Measurements from ENCODE around the gene ABCA8. TPM values are rescaled to one million over a fixed set of nuclear protein-coding genes. Genes with fewer than 3 reads are reported as not detected.
"Not testable (repeated sequence)": the region's sequence is repeated elsewhere in the genome, so short reads cannot be mapped to it uniquely, and the experiment has no call there.

Gene ABCA8
- total RNA-seq, 1 experiment from 2014 or later: not detected

DNA sequence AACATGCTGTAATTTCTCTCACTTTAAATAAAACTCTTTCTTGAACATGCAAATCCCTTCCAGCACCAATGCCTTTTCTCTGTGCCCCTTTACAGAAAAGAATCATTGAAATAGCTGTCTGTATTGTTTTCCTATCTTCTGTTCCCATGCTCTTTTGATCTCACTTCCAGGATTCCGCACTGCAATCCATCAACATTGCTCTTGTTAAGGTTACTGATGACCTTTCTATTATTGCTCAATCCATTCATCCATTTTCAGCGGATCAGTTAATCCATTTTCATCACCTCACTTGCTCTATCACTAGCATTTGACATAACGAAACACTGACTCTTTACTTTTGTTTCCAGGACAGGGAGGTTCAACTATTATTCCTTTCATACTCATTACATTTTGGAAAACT, 130.5 kb downstream of the ABCA8 start:
- H2BK15ac ChIP-seq (ENCODE audit: low read depth, low read length): no peak overlapping the region

GRCh38 chr17:68824185-68824584, 131.0 kb downstream of the ABCA8 start:
- H3K79me2 ChIP-seq (ENCODE audit: insufficient read depth, low read length); H2BK120ac ChIP-seq (ENCODE audit: low read depth, low read length, poor library complexity, severe bottlenecking); H4K5ac ChIP-seq (ENCODE audit: insufficient read length, low read depth, low read length); H3K4me1 ChIP-seq (ENCODE audit: insufficient read depth, low read length); H3T11ph ChIP-seq (ENCODE audit: low read length); H3K56ac ChIP-seq (ENCODE audit: insufficient read length, low read depth, low read length); H4K20me1 ChIP-seq (ENCODE audit: control insufficient read depth, insufficient read depth, insufficient read length); H2AK5ac ChIP-seq (ENCODE audit: insufficient read length, low read length); H3K27ac Mint-ChIP-seq; H4K8ac ChIP-seq (replicated peaks; ENCODE audit: insufficient read length, low read depth, low read length); H2BK12ac ChIP-seq (ENCODE audit: insufficient read length, low read depth, low read length); H2AFZ ChIP-seq (ENCODE audit: low read length); H3K4me3 Mint-ChIP-seq; H3K4me2 ChIP-seq (ENCODE audit: insufficient read depth, insufficient read length, low read length); H3K27ac ChIP-seq (ENCODE audit: insufficient read length, low read depth, low read length); H3K27me3 ChIP-seq (ENCODE audit: insufficient read depth, low read length); H3K9ac ChIP-seq (ENCODE audit: extremely low read depth, insufficient read length, low read length); H3K4ac ChIP-seq (ENCODE audit: low read depth, low read length); H3K4me1 Mint-ChIP-seq; H3K27me3 Mint-ChIP-seq (ENCODE audit: low read depth); DNase-seq; H3K9me3 Mint-ChIP-seq; H4K91ac ChIP-seq (ENCODE audit: insufficient read length, low read depth, low read length); H2BK20ac ChIP-seq (ENCODE audit: low read depth, low read length, poor library complexity, severe bottlenecking); H3K14ac ChIP-seq (ENCODE audit: insufficient read depth, low read length); H3K9me3 ChIP-seq (ENCODE audit: control insufficient read depth, low read depth, low read length); H2BK15ac ChIP-seq (ENCODE audit: low read depth, low read length); H3K36me3 Mint-ChIP-seq (ENCODE audit: insufficient read depth in 1 of 3, low read depth in 3 of 3); H3K18ac ChIP-seq (ENCODE audit: insufficient read length, low read depth, low read length); H3K23ac ChIP-seq (ENCODE audit: insufficient read length, low read depth, low read length); H3K79me1 ChIP-seq (ENCODE audit: insufficient read depth, low read depth, low read length, poor library complexity, severe bottlenecking); H3K23me2 ChIP-seq (ENCODE audit: insufficient read length, low read depth, low read length, poor library complexity, severe bottlenecking); H2BK5ac ChIP-seq (ENCODE audit: insufficient read length, low read length): not testable (repeated sequence)
- no CpG with 5 or more reads among the region's 5 CpGs for WGBS (ENCODE audit: extremely low coverage, insufficient read length, low lambda C conversion rate)

More for the DNA sequence above, 130.5 kb downstream of the ABCA8 start:
- Histone ChIP-seq H3K4me2 (ENCODE audit: insufficient read depth, insufficient read length, low read length) (no peak overlapping the region), H3K27me3 (ENCODE audit: insufficient read depth, low read length) (no peaks in the 10 kb centered on the region), H2BK120ac (ENCODE audit: low read depth, low read length, poor library complexity, severe bottlenecking) (no peak overlapping the region), H4K20me1 (ENCODE audit: control insufficient read depth, insufficient read depth, insufficient read length) (no peaks in the 10 kb centered on the region), H2AFZ (ENCODE audit: low read length) (no peak overlapping the region), H2BK20ac (ENCODE audit: low read depth, low read length, poor library complexity, severe bottlenecking) (no peak overlapping the region), H3K27ac (ENCODE audit: insufficient read length, low read depth, low read length) (no peak overlapping the region), H3K14ac (ENCODE audit: insufficient read depth, low read length) (no peak overlapping the region), H3K79me1 (ENCODE audit: insufficient read depth, low read depth, low read length, poor library complexity, severe bottlenecking) (no peaks in the 10 kb centered on the region), H3K79me2 (ENCODE audit: insufficient read depth, low read length) (no peaks in the 10 kb centered on the region), H2BK5ac (ENCODE audit: insufficient read length, low read length) (no peak overlapping the region), H3T11ph (ENCODE audit: low read length) (no peak overlapping the region), H3K4ac (ENCODE audit: low read depth, low read length) (no peak overlapping the region), H3K4me1 (ENCODE audit: insufficient read depth, low read length) (no peaks in the 10 kb centered on the region), H4K91ac (ENCODE audit: insufficient read length, low read depth, low read length) (no peak overlapping the region), H3K9ac (ENCODE audit: extremely low read depth, insufficient read length, low read length) (no peak overlapping the region), H3K9me3 (ENCODE audit: control insufficient read depth, low read depth, low read length) (no peaks in the 10 kb centered on the region), H3K56ac (ENCODE audit: insufficient read length, low read depth, low read length) (no peak overlapping the region), H4K8ac (replicated peaks; ENCODE audit: insufficient read length, low read depth, low read length) (no peak overlapping the region), H2BK12ac (ENCODE audit: insufficient read length, low read depth, low read length) (no peak overlapping the region), H3K23ac (ENCODE audit: insufficient read length, low read depth, low read length) (no peak overlapping the region), H3K23me2 (ENCODE audit: insufficient read length, low read depth, low read length, poor library complexity, severe bottlenecking) (no peaks in the 10 kb centered on the region), H3K18ac (ENCODE audit: insufficient read length, low read depth, low read length) (no peak overlapping the region), H2AK5ac (ENCODE audit: insufficient read length, low read length) (no peak overlapping the region), H4K5ac (ENCODE audit: insufficient read length, low read depth, low read length) (no peak overlapping the region)
- WGBS (ENCODE audit: extremely low coverage, insufficient read length, low lambda C conversion rate): no CpG with 5 or more reads among the region's 3 CpGs
- Mint-ChIP-seq H3K27me3 (ENCODE audit: low read depth) (no peaks in the 10 kb centered on the region), H3K4me1 (peaks cover 0 to 3% of the 10 kb centered on the region in 2 experiments; a peak in 2 of 4 replicates), H3K36me3 (ENCODE audit: insufficient read depth in 1 of 3, low read depth in 3 of 3) (no peaks in the 10 kb centered on the region; a peak in 1 of 7 replicates), H3K4me3 (no peak overlapping the region), H3K27ac (no peak overlapping the region), H3K9me3 (0 out of 5 replicates have a peak, but pooled peaks cover 0 to 1% of the 10 kb centered on the region in 2 experiments)
- no peak for DNase-seq
- no peak for TF ChIP-seq CTCF (conservative IDR thresholded peaks at IDR 0.05)

All from H9 (cell line).